OCI-LY7 (cell line): ENCODE data around the gene FN3K.

Experiments
- CTCF ChIP-seq: fragments of 200-600 bp; sonication (generic); conservative IDR thresholded peaks from 2 replicates; pipeline ENCODE4 v1.5.1; 2014; ENCODE audit warnings: mild to moderate bottlenecking, antibody characterized with exemption, low read length, moderate library complexity, mixed read lengths
- EZH2phosphoT487 ChIP-seq: fragments of 200-600 bp; sonication (generic); IDR thresholded peaks from 2 replicates; pipeline ENCODE4 v1.6.1; 2018; ENCODE audit warnings: low read depth, borderline replicate concordance, mild to moderate bottlenecking, mixed run types, antibody characterized with exemption, low read length, moderate library complexity, mixed read lengths

GRCh38 chr17:82797061-82797460 lies 61.6 kb downstream of the FN3K start:
- TF ChIP-seq CTCF: no peak
- TF ChIP-seq EZH2phosphoT487: no peak
